Progenitor cell of endocrine pancreas (in vitro differentiated cells): Measurements from ENCODE around the gene FOSL1. TPM values are rescaled to one million over a fixed set of nuclear protein-coding genes. Genes with fewer than 3 reads are reported as not detected.

Experiments used
- DNase-seq: peaks from one replicate; pipeline ENCODE4 v3.0.0; 2021; ENCODE audit warnings: low spot score; ENCODE audit not compliant: unreplicated experiment
- H3K27ac Mint-ChIP-seq: 2 replicates; pipeline ENCODE4 v1.8.0; 2021; ENCODE audit warnings: mild to moderate bottlenecking, moderate library complexity, mixed read lengths
- H3K27me3 Mint-ChIP-seq: 2 replicates; pipeline ENCODE4 v1.8.0; 2021; ENCODE audit warnings: mixed read lengths
- H3K36me3 Mint-ChIP-seq: 2 replicates; pipeline ENCODE4 v1.8.0; 2022; ENCODE audit warnings: mixed read lengths; ENCODE audit not compliant: insufficient read depth
- H3K4me1 Mint-ChIP-seq: 2 replicates; pipeline ENCODE4 v1.8.0; 2021; ENCODE audit warnings: low read depth, mixed read lengths
- H3K4me3 Mint-ChIP-seq: 2 replicates; pipeline ENCODE4 v1.8.0; 2021; ENCODE audit warnings: low read depth, mild to moderate bottlenecking, moderate library complexity, mixed read lengths
- H3K9me3 Mint-ChIP-seq: 2 replicates; pipeline ENCODE4 v1.8.0; 2021; ENCODE audit warnings: low read depth, mixed read lengths
- CTCF ChIP-seq: fragments of 200-600 bp; sonication (generic); IDR thresholded peaks from one replicate; pipeline ENCODE4 v1.5.0; 2021; ENCODE audit warnings: antibody characterized with exemption, mild to moderate bottlenecking; ENCODE audit not compliant: unreplicated experiment
- total RNA-seq: library from RNA; stranded (reverse); gene quantifications from 2 replicates; pipeline ENCODE4 v1.2.1, GENCODE V29; 2021

The FOSL1 gene
- total RNA-seq, 1 donor from 2014 or later, result 1.7 TPM

DNA sequence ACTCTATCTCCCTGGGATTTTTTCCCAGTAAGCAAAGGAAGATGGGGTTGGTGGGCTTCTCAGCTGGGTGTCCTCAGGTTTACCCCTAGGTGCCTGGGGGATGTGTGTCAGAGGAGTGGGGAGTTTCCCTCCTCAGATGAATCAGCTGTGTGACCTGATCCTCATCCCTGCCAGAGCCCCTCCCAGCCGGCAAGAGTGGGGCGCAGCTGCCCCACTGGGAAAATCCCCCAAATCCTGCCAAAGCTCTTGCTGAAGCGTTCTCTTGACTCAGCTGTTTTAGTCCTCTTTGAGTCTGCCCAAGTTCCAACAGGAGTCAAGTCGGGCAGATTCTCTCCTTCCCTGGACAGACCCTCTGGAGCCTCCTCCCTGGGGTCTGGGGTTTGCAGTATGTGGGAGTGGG is 12.7 kb upstream of the FOSL1 start:
- no peak for DNase-seq
- no peak overlapping the region for H3K27ac Mint-ChIP-seq
- no peaks in the 10 kb centered on the region for H3K36me3 Mint-ChIP-seq
- TF ChIP-seq CTCF, result no peak
- H3K4me3 Mint-ChIP-seq, result no peak overlapping the region
- H3K4me1 Mint-ChIP-seq, result peaks cover 2% of the 10 kb centered on the region
- peaks cover 20% of the 10 kb centered on the region for H3K27me3 Mint-ChIP-seq
- H3K9me3 Mint-ChIP-seq, result no peaks in the 10 kb centered on the region

DNA sequence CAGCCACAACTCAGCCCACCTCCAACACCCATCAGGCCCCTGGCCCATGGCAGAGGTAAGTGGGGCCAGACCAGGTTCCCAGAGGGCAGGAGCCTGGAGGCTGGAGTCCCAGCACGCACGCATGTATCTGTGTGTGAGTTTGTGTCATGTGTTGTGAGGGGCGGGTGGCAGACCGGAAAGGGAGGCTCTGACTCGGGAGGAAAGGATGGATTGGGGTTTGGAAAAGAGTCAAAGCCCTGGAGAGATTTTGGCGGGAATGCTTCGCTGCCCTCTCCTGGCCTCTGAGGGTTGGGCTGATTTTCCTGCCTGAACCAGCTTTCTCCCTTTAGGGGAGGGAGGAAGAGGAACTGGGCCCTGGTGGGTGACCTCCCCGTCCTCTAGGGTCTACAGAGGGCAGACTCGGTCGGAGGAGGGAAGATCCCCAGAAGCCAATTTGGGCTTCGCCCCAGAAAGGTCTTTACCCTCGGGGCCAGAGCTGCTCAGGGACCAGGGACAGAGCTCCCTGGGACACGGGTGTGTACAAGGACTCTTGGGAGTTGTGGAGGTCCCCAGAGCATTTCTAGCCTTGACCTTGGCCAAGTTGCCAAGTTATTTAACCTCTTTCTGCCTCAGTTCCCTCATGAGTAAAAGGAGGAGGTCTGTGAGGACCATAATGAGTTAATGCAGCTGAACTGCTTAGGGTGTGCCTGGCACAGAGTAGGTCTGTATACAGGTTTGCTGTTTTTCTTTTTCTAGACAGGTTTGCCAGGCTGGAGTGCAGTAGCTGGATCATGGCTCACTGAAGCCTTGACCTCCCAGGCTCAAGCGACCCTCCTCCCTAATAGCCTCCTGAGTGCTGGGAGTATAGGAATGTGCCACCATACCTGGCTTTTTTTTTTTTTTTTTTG is 11.7 kb upstream of the FOSL1 start:
- no peak for TF ChIP-seq CTCF
- H3K27me3 Mint-ChIP-seq, result peaks cover 28% of the 10 kb centered on the region
- no peaks in the 10 kb centered on the region for H3K36me3 Mint-ChIP-seq
- DNase-seq, result no peak
- H3K9me3 Mint-ChIP-seq, result no peaks in the 10 kb centered on the region
- peak overlapping the region; percentile 54 for H3K27ac Mint-ChIP-seq
- peaks cover 2% of the 10 kb centered on the region for H3K4me1 Mint-ChIP-seq
- H3K4me3 Mint-ChIP-seq, result no peak overlapping the region

- no peak for DNase-seq
- H3K4me3 Mint-ChIP-seq, result no peak overlapping the region
- H3K27ac Mint-ChIP-seq, result no peak overlapping the region
- H3K27me3 Mint-ChIP-seq, result peaks cover 42% of the 10 kb centered on the region
- no peaks in the 10 kb centered on the region for H3K4me1 Mint-ChIP-seq
- H3K9me3 Mint-ChIP-seq, result no peaks in the 10 kb centered on the region
- no peaks in the 10 kb centered on the region for H3K36me3 Mint-ChIP-seq
- TF ChIP-seq CTCF, result no peak
Measured at GRCh38 chr11:65907878-65908277, 7.7 kb upstream of the FOSL1 start.

DNA sequence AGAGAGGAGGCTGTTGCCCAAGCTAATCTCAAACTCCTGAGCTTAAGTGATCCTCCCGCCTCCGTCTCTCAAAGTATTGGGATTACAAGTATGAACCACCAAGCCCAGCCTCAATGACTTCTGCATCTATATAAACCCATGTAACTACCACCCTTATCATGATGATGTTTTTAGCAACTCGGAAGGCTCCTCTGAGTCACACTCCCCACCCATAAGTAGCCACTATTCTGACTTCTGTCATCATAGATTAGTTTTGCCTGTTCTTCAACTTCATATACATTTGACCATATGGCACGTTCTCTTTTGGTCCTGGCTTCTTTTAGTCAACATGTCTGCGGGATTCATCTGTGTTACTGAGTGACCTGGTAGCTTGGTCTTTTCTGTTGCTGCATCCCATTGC is 6.4 kb upstream of the FOSL1 start:
- no peak overlapping the region for H3K27ac Mint-ChIP-seq
- H3K4me3 Mint-ChIP-seq, result no peak overlapping the region
- H3K4me1 Mint-ChIP-seq, result no peaks in the 10 kb centered on the region
- no peak for DNase-seq
- TF ChIP-seq CTCF, result no peak
- no peaks in the 10 kb centered on the region for H3K9me3 Mint-ChIP-seq
- peaks cover 55% of the 10 kb centered on the region for H3K27me3 Mint-ChIP-seq
- no peaks in the 10 kb centered on the region for H3K36me3 Mint-ChIP-seq

DNA sequence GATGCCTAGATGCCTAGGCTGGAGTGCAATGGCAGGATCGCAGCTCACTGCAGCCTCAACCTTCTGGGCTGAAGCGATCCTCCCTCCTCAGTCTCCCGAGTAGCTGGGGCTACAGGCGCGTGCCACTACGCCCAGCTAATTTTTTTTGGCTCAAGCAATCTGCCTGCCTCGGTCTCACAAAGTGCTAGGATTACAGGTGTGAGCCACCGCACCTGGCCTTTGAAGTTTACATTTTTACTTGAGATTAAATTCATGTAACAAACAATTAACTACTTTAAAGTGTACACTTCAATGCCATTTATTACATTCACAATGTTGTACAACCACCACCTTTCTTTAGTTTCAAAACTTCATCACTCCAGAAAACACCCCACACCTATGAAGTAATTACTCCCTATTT is 3.5 kb upstream of the FOSL1 start:
- Mint-ChIP-seq H3K27me3 (peaks cover 66% of the 10 kb centered on the region), H3K9me3 (no peaks in the 10 kb centered on the region), H3K27ac (no peak overlapping the region), H3K4me3 (no peak overlapping the region), H3K4me1 (peaks cover under 1% of the 10 kb centered on the region), H3K36me3 (no peaks in the 10 kb centered on the region)
- TF ChIP-seq CTCF, result no peak
- no peak for DNase-seq
